ENCODE measurements around the gene ZFPM1. TPM values are rescaled to one million over a fixed set of nuclear protein-coding genes. Genes with fewer than 3 reads are reported as not detected.

ZFPM1 gene
- total and polyA plus RNA-seq, 4 donors, result 0.19 to 12.8 (median 5.3) TPM

- TF ChIP-seq TAF1 (conservative IDR thresholded peaks at IDR 0.05) (no peak), EGR1 (IDR thresholded peaks at IDR 0.05; ENCODE audit: low read depth in 2 of 2) (no peak), HNF4G (IDR thresholded peaks at IDR 0.05) (no peak), NR2F2 (IDR thresholded peaks at IDR 0.05) (no peak), SP1 (IDR thresholded peaks at IDR 0.05) (no peak), REST (IDR thresholded peaks at IDR 0.05) (no peak), YY1 (IDR thresholded peaks at IDR 0.05) (no peak), RXRA (IDR thresholded peaks at IDR 0.05) (no peak), FOXA1 (IDR thresholded peaks at IDR 0.05) (no peak), FOXA2 (IDR thresholded peaks at IDR 0.05) (no peak), MAX (IDR thresholded peaks at IDR 0.05) (no peak), JUND (IDR thresholded peaks at IDR 0.05) (no peak), RAD21 (IDR thresholded peaks at IDR 0.05) (no peak), CTCF (IDR thresholded peaks at IDR 0.05; ENCODE audit: low read depth, low read length, missing input control) (no peak), ATF3 (IDR thresholded peaks at IDR 0.05) (no peak), HNF4A (conservative IDR thresholded peaks at IDR 0.05) (no peak), ZBTB33 (IDR thresholded peaks at IDR 0.05) (no peak), GABPA (IDR thresholded peaks at IDR 0.05 in 1 of 2, conservative IDR thresholded peaks at IDR 0.05 in 1 of 2) (no peak)
- WGBS, result 89% methylated on average over 10 of the region's 10 CpGs
- H3K27me3 ChIP-seq (ENCODE audit: control insufficient read depth in 4 of 4, insufficient read depth in 4 of 4, low read length in 3 of 4), result no peaks in the 10 kb centered on the region
Observed at GRCh38 chr16:88419790-88420189, 33.3 kb upstream of the ZFPM1 start.

More at GRCh38 chr16:88419790-88420189, 33.3 kb upstream of the ZFPM1 start:
- H3K4me1 ChIP-seq (ENCODE audit: control insufficient read depth in 4 of 4, insufficient read depth in 4 of 4, low read length in 3 of 4), result no peaks in the 10 kb centered on the region
- no peak overlapping the region for H3K27ac ChIP-seq (ENCODE audit: low read depth in 1 of 2, low read length in 2 of 2)
- DNase-seq (ENCODE audit: low spot score), result no peak
- no peaks in the 10 kb centered on the region for H3K36me3 ChIP-seq (ENCODE audit: control insufficient read depth in 4 of 4, insufficient read depth in 3 of 4, low read depth in 1 of 4, low read length in 3 of 4)
- no peak overlapping the region for H3K4me3 ChIP-seq (ENCODE audit: low read depth in 1 of 3, low read length in 3 of 3)
- H3K9ac ChIP-seq (ENCODE audit: low read depth in 1 of 2, low read length in 2 of 2), result no peak overlapping the region
- H3K9me3 ChIP-seq (ENCODE audit: control insufficient read depth in 4 of 4, low read length in 3 of 4), result no peaks in the 10 kb centered on the region

Measured in liver (tissue), 9 donors.